ENCODE measurements around the gene DIDO1. TPM values are rescaled to one million over a fixed set of nuclear protein-coding genes. Genes with fewer than 3 reads are reported as not detected.

Gene DIDO1
- total RNA-seq, 1 experiment from 2014 or later = 120 TPM

GRCh38 chr20:62946918-62947317 lies 20.6 kb upstream of the DIDO1 start:
- H3K4me3 ChIP-seq (ENCODE audit: low read depth, low read length) = no peak overlapping the region
- ChIA-PET CTCF (interaction anchor here (0.6 to 1.0 kb wide), 2 partner anchors 46 to 124 kb away, joined by 3 read pairs; no protein-coding TSS in a partner anchor), POLR2A (no interaction called here)
- Mint-ChIP-seq H3K27me3 (ENCODE audit: insufficient read depth, unreplicated experiment) (no peaks in the 10 kb centered on the region), H3K27ac (ENCODE audit: unreplicated experiment) (no peak overlapping the region), H3K4me1 (ENCODE audit: low read depth, unreplicated experiment) (no peaks in the 10 kb centered on the region), H3K36me3 (ENCODE audit: insufficient read depth, unreplicated experiment) (peaks cover 100% of the 10 kb centered on the region), H3K9me3 (ENCODE audit: unreplicated experiment) (peaks cover 14% of the 10 kb centered on the region), H3K4me3 (ENCODE audit: unreplicated experiment) (no peak overlapping the region)
- no peaks in the 10 kb centered on the region for H3K27me3 ChIP-seq (replicated peaks; ENCODE audit: control insufficient read depth, insufficient read depth, low read length)
- peaks cover 7% of the 10 kb centered on the region for H3K4me1 ChIP-seq
- H3K36me3 ChIP-seq (ENCODE audit: control insufficient read depth, insufficient read depth, low read length) = peaks cover 29% of the 10 kb centered on the region
- no TSS peak for BruUV-seq (replicated peaks)
- DNase-seq = peak in 1 of 2 experiments; percentile 38
- H3K9me3 ChIP-seq = no peaks in the 10 kb centered on the region
- intact Hi-C loops (cut with micrococcal nuclease; ENCODE audit: unreplicated experiment) = no loop called here
- no peak for TF ChIP-seq CTCF (IDR thresholded peaks at IDR 0.05; ENCODE audit: insufficient read depth in 1 of 2, low read depth in 1 of 2, low read length in 1 of 2, severe bottlenecking in 1 of 2, unreplicated experiment in 1 of 2)

GRCh38 chr20:62945771-62946339 lies 19.6 kb upstream of the DIDO1 start:
- Histone ChIP-seq H3K27me3 (replicated peaks; ENCODE audit: control insufficient read depth, insufficient read depth, low read length) (no peaks in the 10 kb centered on the region), H3K9me3 (no peaks in the 10 kb centered on the region)
- H3K4me1 Mint-ChIP-seq (ENCODE audit: low read depth, unreplicated experiment) = no peaks in the 10 kb centered on the region

GRCh38 chr20:62944746-62945145 lies 18.4 kb upstream of the DIDO1 start:
- Mint-ChIP-seq H3K9me3 (ENCODE audit: unreplicated experiment) (peaks cover 14% of the 10 kb centered on the region), H3K4me3 (ENCODE audit: unreplicated experiment) (no peak overlapping the region), H3K36me3 (ENCODE audit: insufficient read depth, unreplicated experiment) (peaks cover 94% of the 10 kb centered on the region), H3K27me3 (ENCODE audit: insufficient read depth, unreplicated experiment) (no peaks in the 10 kb centered on the region), H3K27ac (ENCODE audit: unreplicated experiment) (no peak overlapping the region), H3K4me1 (ENCODE audit: low read depth, unreplicated experiment) (peaks cover 2% of the 10 kb centered on the region)
- BruUV-seq (replicated peaks) = no TSS peak
- peaks cover 28% of the 10 kb centered on the region for H3K36me3 ChIP-seq (ENCODE audit: control insufficient read depth, insufficient read depth, low read length)
- TF ChIP-seq CTCF (IDR thresholded peaks at IDR 0.05; ENCODE audit: insufficient read depth in 1 of 2, low read depth in 1 of 2, low read length in 1 of 2, severe bottlenecking in 1 of 2, unreplicated experiment in 1 of 2) = no peak
- intact Hi-C loops (cut with micrococcal nuclease; ENCODE audit: unreplicated experiment) = no loop called here
- H3K27me3 ChIP-seq (replicated peaks; ENCODE audit: control insufficient read depth, insufficient read depth, low read length) = no peaks in the 10 kb centered on the region
- no peaks in the 10 kb centered on the region for H3K9me3 ChIP-seq
- POLR2A ChIA-PET = no interaction called here
- H3K4me3 ChIP-seq (ENCODE audit: low read depth, low read length) = no peak overlapping the region
- peaks cover under 1% of the 10 kb centered on the region for H3K4me1 ChIP-seq
- CTCF ChIA-PET = interaction anchor here (1.0 kb wide), 1 partner anchor 8 kb away, joined by 3 read pairs; no protein-coding TSS in a partner anchor
- peak in 1 of 2 experiments; percentile 28 for DNase-seq

More at GRCh38 chr20:62945771-62946339, 19.6 kb upstream of the DIDO1 start:
- peaks cover 100% of the 10 kb centered on the region for H3K36me3 Mint-ChIP-seq (ENCODE audit: insufficient read depth, unreplicated experiment)
- H3K27ac Mint-ChIP-seq (ENCODE audit: unreplicated experiment) = no peak overlapping the region
- H3K9me3 Mint-ChIP-seq (ENCODE audit: unreplicated experiment) = peaks cover 14% of the 10 kb centered on the region
- TF ChIP-seq CTCF (IDR thresholded peaks at IDR 0.05; ENCODE audit: insufficient read depth in 1 of 2, low read depth in 1 of 2, low read length in 1 of 2, severe bottlenecking in 1 of 2, unreplicated experiment in 1 of 2) = no peak
- intact Hi-C loops (cut with micrococcal nuclease; ENCODE audit: unreplicated experiment) = no loop called here
- BruUV-seq (replicated peaks) = no TSS peak
- ChIA-PET CTCF (no interaction called here), POLR2A (no interaction called here)
- Histone ChIP-seq H3K36me3 (ENCODE audit: control insufficient read depth, insufficient read depth, low read length) (peaks cover 30% of the 10 kb centered on the region), H3K4me1 (no peaks in the 10 kb centered on the region), H3K4me3 (ENCODE audit: low read depth, low read length) (no peak overlapping the region)
- peak in 1 of 2 experiments; percentile 41 for DNase-seq
- no peak overlapping the region for H3K4me3 Mint-ChIP-seq (ENCODE audit: unreplicated experiment)
- H3K27me3 Mint-ChIP-seq (ENCODE audit: insufficient read depth, unreplicated experiment) = no peaks in the 10 kb centered on the region

All from Caco-2 (cell line).